Measurements from ENCODE around the gene TBL2. TPM values are rescaled to one million over a fixed set of nuclear protein-coding genes. Genes with fewer than 3 reads are reported as not detected.
"Not testable (repeated sequence)": the region's sequence is repeated elsewhere in the genome, so short reads cannot be mapped to it uniquely, and the experiment has no call there.

The TBL2 gene
- total RNA-seq, 2 experiments from 2014 or later, result 36.9 to 47.9 TPM

DNA sequence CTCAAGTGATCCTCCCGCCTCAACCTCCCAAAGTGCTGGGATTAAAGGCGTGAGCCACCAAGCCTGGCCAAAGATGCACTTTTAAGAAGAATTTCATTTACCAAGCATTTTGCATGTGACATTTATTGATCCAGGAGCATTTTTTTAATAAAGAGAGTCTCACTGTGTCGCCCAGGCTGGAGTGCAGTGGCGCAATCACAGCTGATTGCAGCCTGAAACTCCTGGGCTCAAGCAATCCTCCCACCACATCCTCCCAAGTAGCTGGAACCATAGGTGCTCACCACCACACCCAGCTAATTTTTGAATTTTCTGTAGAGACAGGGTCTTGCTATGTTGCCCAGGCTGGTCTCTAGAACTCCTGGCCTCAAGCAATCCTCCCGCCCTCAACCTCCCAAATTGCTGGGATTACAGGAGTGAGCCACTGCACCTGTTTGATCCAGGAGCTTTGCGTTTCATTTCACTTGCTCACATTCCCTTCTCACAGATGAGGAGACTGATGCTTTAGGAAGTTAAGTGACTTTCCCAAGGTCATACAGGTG is 4.4 kb upstream of the TBL2 start:
- no TSS peak for BruUV-seq (replicated peaks)
- H3K9me3 ChIP-seq (ENCODE audit: low read length), result no peaks in the 10 kb centered on the region
- H3K4me2 ChIP-seq (ENCODE audit: low read length), result no peak overlapping the region
- no peak overlapping the region for H2AFZ ChIP-seq (ENCODE audit: low read length)
- TF ChIP-seq EZH2phosphoT487 (IDR thresholded peaks at IDR 0.05; ENCODE audit: borderline replicate concordance, low read depth, low read length), result no peak
- TF ChIP-seq, protein P1, sequence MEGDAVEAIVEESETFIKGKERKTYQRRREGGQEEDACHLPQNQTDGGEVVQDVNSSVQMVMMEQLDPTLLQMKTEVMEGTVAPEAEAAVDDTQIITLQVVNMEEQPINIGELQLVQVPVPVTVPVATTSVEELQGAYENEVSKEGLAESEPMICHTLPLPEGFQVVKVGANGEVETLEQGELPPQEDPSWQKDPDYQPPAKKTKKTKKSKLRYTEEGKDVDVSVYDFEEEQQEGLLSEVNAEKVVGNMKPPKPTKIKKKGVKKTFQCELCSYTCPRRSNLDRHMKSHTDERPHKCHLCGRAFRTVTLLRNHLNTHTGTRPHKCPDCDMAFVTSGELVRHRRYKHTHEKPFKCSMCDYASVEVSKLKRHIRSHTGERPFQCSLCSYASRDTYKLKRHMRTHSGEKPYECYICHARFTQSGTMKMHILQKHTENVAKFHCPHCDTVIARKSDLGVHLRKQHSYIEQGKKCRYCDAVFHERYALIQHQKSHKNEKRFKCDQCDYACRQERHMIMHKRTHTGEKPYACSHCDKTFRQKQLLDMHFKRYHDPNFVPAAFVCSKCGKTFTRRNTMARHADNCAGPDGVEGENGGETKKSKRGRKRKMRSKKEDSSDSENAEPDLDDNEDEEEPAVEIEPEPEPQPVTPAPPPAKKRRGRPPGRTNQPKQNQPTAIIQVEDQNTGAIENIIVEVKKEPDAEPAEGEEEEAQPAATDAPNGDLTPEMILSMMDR (conservative IDR thresholded peaks at IDR 0.05; ENCODE audit: low read length), result no peak
- intact Hi-C loops (cut with micrococcal nuclease; ENCODE audit: unreplicated experiment), result no loop called here
- H3K9me2 ChIP-seq (ENCODE audit: insufficient read depth, low read length), result no peaks in the 10 kb centered on the region
- H3K36me3 ChIP-seq (ENCODE audit: insufficient read depth, low read length), result no peaks in the 10 kb centered on the region
- H4K20me1 ChIP-seq (ENCODE audit: insufficient read depth, low read length), result no peaks in the 10 kb centered on the region; the same call in 1 of the 2 replicates
- no peak for DNase-seq (ENCODE audit: low spot score)
- no peak overlapping the region for H3K4me3 ChIP-seq (ENCODE audit: low read depth, low read length, poor library complexity, severe bottlenecking)
- POLR2A ChIA-PET, result interaction anchor here (0.9 kb wide), 1 partner anchor 23 kb away, joined by 3 read pairs; no protein-coding TSS in a partner anchor
- H3K79me2 ChIP-seq (ENCODE audit: insufficient read depth, low read depth, low read length), result peaks cover 5% of the 10 kb centered on the region
- CTCF ChIA-PET (ENCODE audit: unreplicated experiment), result interaction anchor here (0.5 kb wide), 1 partner anchor 22 kb away, joined by 3 read pairs; no protein-coding TSS in a partner anchor
- no peak overlapping the region for H3K27ac ChIP-seq (ENCODE audit: low read depth, low read length, poor library complexity, severe bottlenecking)
- H3K4me1 ChIP-seq (ENCODE audit: insufficient read depth, low read length, poor library complexity, severe bottlenecking), result peaks cover 14% of the 10 kb centered on the region

DNA sequence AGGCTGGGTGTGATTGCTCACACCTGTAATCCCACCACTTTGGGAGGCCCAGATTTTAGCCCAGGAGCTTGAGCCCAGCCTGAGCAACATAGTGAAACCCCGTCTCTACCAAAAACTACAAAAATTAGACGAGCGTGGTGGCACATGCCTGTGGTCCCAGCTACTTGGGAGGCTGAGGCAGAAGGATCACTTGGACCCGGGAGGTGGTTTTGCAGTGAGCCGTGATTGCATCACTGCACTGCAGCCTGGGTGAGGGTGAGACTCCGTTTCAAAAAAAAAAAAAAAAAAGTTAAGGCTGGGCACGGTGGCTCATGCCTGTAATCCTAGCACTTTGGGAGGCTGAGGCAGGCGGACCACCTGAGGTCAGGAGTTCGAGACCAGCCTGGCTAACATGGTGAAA is 2.6 kb upstream of the TBL2 start:
- H3K4me3 ChIP-seq (ENCODE audit: low read depth, low read length, poor library complexity, severe bottlenecking); H3K27ac ChIP-seq (ENCODE audit: low read depth, low read length, poor library complexity, severe bottlenecking); H4K20me1 ChIP-seq (ENCODE audit: insufficient read depth, low read length); H3K4me2 ChIP-seq (ENCODE audit: low read length); intact Hi-C loops (cut with micrococcal nuclease; ENCODE audit: unreplicated experiment); CTCF ChIA-PET (ENCODE audit: unreplicated experiment); BruUV-seq (replicated peaks); H3K9me3 ChIP-seq (ENCODE audit: low read length); H3K9me2 ChIP-seq (ENCODE audit: insufficient read depth, low read length); H3K36me3 ChIP-seq (ENCODE audit: insufficient read depth, low read length); DNase-seq (ENCODE audit: low spot score); H2AFZ ChIP-seq (ENCODE audit: low read length): not testable (repeated sequence)
- Histone ChIP-seq H3K79me2 (ENCODE audit: insufficient read depth, low read depth, low read length) (peaks cover 20% of the 10 kb centered on the region), H3K4me1 (ENCODE audit: insufficient read depth, low read length, poor library complexity, severe bottlenecking) (peaks cover 26% of the 10 kb centered on the region)
- POLR2A ChIA-PET, result interaction anchor here (0.7 kb wide), 1 partner anchor 262 kb away, joined by 5 read pairs; the partner anchor contains the start of gene METTL27

DNA sequence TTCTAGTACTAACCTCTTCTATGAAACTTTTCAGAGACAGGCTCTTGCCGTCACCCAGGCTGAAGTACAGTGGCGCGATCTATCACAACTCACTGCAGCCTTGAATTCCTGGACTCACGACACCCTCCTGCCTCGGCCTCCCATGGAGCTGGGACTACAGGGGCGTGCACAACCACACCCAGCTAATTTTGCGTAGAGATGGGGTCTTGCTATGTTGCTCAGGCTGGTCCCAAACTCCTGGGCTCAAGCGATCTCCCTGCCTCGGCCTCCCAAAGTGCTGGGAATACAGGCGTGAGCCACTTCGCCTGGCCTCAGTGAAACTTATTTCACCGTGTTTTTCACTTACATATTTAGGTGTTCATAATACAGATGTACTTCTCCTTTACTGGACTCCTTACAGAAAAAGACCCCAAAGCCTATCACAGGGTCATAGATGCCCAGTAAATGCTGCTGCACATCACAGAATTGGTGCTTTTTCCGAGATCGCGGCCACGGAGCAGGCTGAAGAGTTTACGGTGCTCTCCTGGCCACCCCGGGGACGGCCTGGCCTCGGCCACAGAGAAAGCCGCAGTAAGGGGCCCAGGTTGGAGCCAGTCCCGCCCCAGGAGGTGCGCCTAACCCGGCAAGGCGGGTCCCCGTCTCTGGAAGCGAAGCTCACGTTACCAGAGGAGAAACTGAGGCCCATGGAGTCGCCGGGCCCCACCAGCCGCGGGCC is 595 bp downstream of the TBL2 start:
- H3K36me3 ChIP-seq (ENCODE audit: insufficient read depth, low read length), result peaks cover 28% of the 10 kb centered on the region
- H3K9me3 ChIP-seq (ENCODE audit: low read length), result no peaks in the 10 kb centered on the region
- DNase-seq (ENCODE audit: low spot score), result no peak
- POLR2A ChIA-PET, result interaction anchor here (0.6 to 2.5 kb wide), 8 partner anchors 10 to 166 kb away, joined by 3 to 6 read pairs (median 4); partner anchors contain the start of genes ABHD11 and BAZ1B
- peaks cover 26% of the 10 kb centered on the region for H3K4me1 ChIP-seq (ENCODE audit: insufficient read depth, low read length, poor library complexity, severe bottlenecking)
- H3K9me2 ChIP-seq (ENCODE audit: insufficient read depth, low read length), result no peaks in the 10 kb centered on the region
- CTCF ChIA-PET (ENCODE audit: unreplicated experiment), result interaction anchor here (0.5 to 0.6 kb wide), 5 partner anchors 92 to 748 kb away, joined by 3 to 9 read pairs (median 3); no protein-coding TSS in a partner anchor
- H3K79me2 ChIP-seq (ENCODE audit: insufficient read depth, low read depth, low read length), result peaks cover 20% of the 10 kb centered on the region
- intact Hi-C loops (cut with micrococcal nuclease; ENCODE audit: unreplicated experiment), result loop anchor here (1.0 kb wide), 2 partner anchors 20 to 55 kb away; partner anchors contain the start of genes BAZ1B and BCL7B
- H4K20me1 ChIP-seq (ENCODE audit: insufficient read depth, low read length), result no peaks in the 10 kb centered on the region; the same call in none of the 2 replicates
- peak overlapping the region; percentile 96 for H3K4me3 ChIP-seq (ENCODE audit: low read depth, low read length, poor library complexity, severe bottlenecking)
- H2AFZ ChIP-seq (ENCODE audit: low read length), result peak overlapping the region; percentile 38; the same call in 1 of the 2 replicates
- TF ChIP-seq, protein P1 (conservative IDR thresholded peaks at IDR 0.05; ENCODE audit: low read length), result no peak
- no peak for TF ChIP-seq EZH2phosphoT487 (IDR thresholded peaks at IDR 0.05; ENCODE audit: borderline replicate concordance, low read depth, low read length)
- peak overlapping the region; percentile 41 for H3K27ac ChIP-seq (ENCODE audit: low read depth, low read length, poor library complexity, severe bottlenecking)
- BruUV-seq (replicated peaks), result TSS peak; percentile 83
- H3K4me2 ChIP-seq (ENCODE audit: low read length), result peak overlapping the region; percentile 87

All from OCI-LY7 (cell line).